ENCODE measurements around the gene ARMCX5.

DNA sequence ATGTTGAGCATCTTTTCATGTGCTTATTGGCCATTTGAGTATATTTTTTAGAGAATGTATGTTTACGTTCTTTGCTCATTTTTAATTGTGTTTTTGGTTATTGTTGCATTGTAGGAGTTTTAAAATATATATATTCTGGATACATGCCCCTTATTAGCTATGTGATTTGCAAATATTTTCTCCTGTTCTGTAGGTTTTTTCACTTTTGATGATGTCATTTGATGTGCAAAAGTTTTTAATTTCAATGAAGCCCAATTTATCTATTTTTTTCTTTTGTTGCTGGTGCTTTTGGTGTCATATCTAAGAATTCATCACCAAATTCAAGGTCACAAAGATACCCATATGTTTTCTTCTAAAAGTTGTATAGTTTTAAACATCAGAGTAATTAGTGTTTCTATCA lies 6.8 kb downstream of the ARMCX5 start:
- TF ChIP-seq NR3C1 (CRISPR knock-in tag; conservative IDR thresholded peaks at IDR 0.05; ENCODE audit: low read depth), result no peak
- TF ChIP-seq, protein P1, sequence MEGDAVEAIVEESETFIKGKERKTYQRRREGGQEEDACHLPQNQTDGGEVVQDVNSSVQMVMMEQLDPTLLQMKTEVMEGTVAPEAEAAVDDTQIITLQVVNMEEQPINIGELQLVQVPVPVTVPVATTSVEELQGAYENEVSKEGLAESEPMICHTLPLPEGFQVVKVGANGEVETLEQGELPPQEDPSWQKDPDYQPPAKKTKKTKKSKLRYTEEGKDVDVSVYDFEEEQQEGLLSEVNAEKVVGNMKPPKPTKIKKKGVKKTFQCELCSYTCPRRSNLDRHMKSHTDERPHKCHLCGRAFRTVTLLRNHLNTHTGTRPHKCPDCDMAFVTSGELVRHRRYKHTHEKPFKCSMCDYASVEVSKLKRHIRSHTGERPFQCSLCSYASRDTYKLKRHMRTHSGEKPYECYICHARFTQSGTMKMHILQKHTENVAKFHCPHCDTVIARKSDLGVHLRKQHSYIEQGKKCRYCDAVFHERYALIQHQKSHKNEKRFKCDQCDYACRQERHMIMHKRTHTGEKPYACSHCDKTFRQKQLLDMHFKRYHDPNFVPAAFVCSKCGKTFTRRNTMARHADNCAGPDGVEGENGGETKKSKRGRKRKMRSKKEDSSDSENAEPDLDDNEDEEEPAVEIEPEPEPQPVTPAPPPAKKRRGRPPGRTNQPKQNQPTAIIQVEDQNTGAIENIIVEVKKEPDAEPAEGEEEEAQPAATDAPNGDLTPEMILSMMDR (IDR thresholded peaks at IDR 0.05), result no peak
- no peak for TF ChIP-seq IRF2 (CRISPR knock-in tag; IDR thresholded peaks at IDR 0.05; ENCODE audit: borderline replicate concordance, low read depth)
- TF ChIP-seq, protein P2, sequence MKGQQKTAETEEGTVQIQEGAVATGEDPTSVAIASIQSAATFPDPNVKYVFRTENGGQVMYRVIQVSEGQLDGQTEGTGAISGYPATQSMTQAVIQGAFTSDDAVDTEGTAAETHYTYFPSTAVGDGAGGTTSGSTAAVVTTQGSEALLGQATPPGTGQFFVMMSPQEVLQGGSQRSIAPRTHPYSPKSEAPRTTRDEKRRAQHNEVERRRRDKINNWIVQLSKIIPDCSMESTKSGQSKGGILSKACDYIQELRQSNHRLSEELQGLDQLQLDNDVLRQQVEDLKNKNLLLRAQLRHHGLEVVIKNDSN (CRISPR knock-in tag; IDR thresholded peaks at IDR 0.05), result no peak
- TF ChIP-seq, protein P3, sequence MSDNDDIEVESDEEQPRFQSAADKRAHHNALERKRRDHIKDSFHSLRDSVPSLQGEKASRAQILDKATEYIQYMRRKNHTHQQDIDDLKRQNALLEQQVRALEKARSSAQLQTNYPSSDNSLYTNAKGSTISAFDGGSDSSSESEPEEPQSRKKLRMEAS (CRISPR knock-in tag; IDR thresholded peaks at IDR 0.05), result no peak
- TF ChIP-seq GRHL2 (CRISPR knock-in tag; IDR thresholded peaks at IDR 0.05; ENCODE audit: insufficient replicate concordance, severe bottlenecking), result no peak
- TF ChIP-seq, protein P4, sequence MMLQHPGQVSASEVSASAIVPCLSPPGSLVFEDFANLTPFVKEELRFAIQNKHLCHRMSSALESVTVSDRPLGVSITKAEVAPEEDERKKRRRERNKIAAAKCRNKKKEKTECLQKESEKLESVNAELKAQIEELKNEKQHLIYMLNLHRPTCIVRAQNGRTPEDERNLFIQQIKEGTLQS (CRISPR knock-in tag; conservative IDR thresholded peaks at IDR 0.05), result no peak
